Measurements from ENCODE around the gene MAP4K4.

DNA sequence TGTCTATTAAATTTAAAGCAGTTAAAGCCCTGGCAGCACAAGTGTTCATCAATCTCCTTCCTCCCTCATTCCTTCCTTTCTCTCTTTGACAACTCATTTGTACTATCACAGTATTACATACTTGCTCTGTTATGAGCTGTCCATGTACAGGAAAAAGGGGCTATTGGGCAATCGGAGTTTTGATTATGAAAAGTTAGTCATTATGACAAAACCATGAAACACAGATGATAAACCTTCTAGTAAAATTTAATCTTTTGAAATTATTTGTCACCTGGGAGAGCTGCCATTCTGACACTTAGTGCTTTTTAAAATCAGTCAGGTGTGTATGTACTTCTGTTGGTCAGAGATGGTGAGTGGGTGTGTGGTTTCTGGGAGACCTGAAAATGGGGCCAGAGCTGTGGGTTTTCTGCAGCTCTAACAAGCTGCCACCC is 39.4 kb downstream of the MAP4K4 start:
- TF ChIP-seq CTCF (conservative IDR thresholded peaks at IDR 0.05) (no peak), ZFX (IDR thresholded peaks at IDR 0.05) (no peak)

All from C4-2B (cell line).